ENCODE results near the gene OVCA2. TPM values are rescaled to one million over a fixed set of nuclear protein-coding genes. Genes with fewer than 3 reads are reported as not detected.

OVCA2 gene
- total and polyA plus RNA-seq, 2 donors from 2014 or later: 22.9 to 63.6 TPM

GRCh38 chr17:2004435-2004952 lies 37.3 kb upstream of the OVCA2 start:
- Histone ChIP-seq H3K9me3 (ENCODE audit: control insufficient read depth in 2 of 3, insufficient read depth in 1 of 3, low read length in 3 of 3) (no peaks in the 10 kb centered on the region), H3K4me1 (ENCODE audit: control insufficient read depth in 2 of 3, insufficient read depth in 2 of 3, low read depth in 1 of 3, low read length in 3 of 3) (peaks cover 0 to 8% (median 0%) of the 10 kb centered on the region in 3 donors), H3K4me3 (ENCODE audit: low read length in 3 of 3) (no peak overlapping the region), H3K9ac (ENCODE audit: low read length in 3 of 3) (no peak overlapping the region), H3K27ac (ENCODE audit: low read depth in 2 of 2, low read length in 2 of 2) (no peak overlapping the region), H3K27me3 (ENCODE audit: control insufficient read depth, insufficient read depth, low read length) (no peaks in the 10 kb centered on the region), H3K36me3 (ENCODE audit: control insufficient read depth in 2 of 3, insufficient read depth in 3 of 3, low read length in 3 of 3) (no peaks in the 10 kb centered on the region)
- intact Hi-C loops (cut with DNase I): no loop called here
- no peak for FAIRE-seq
- no peak for DNase-seq
- no peak for TF ChIP-seq CTCF (IDR thresholded peaks at IDR 0.05; ENCODE audit: borderline replicate concordance, extremely low read depth, insufficient read depth)

GRCh38 chr17:2008332-2009126 lies 33.3 kb upstream of the OVCA2 start:
- FAIRE-seq: no peak
- no peak for TF ChIP-seq CTCF (IDR thresholded peaks at IDR 0.05; ENCODE audit: borderline replicate concordance, extremely low read depth, insufficient read depth)
- Histone ChIP-seq H3K4me3 (ENCODE audit: low read length in 3 of 3) (no peak overlapping the region), H3K36me3 (ENCODE audit: control insufficient read depth in 2 of 3, insufficient read depth in 3 of 3, low read length in 3 of 3) (no peaks in the 10 kb centered on the region), H3K9me3 (ENCODE audit: control insufficient read depth in 2 of 3, insufficient read depth in 1 of 3, low read length in 3 of 3) (no peaks in the 10 kb centered on the region), H3K9ac (ENCODE audit: low read length in 3 of 3) (no peak overlapping the region), H3K27ac (ENCODE audit: low read depth in 2 of 2, low read length in 2 of 2) (no peak overlapping the region), H3K27me3 (ENCODE audit: control insufficient read depth, insufficient read depth, low read length) (no peaks in the 10 kb centered on the region), H3K4me1 (ENCODE audit: control insufficient read depth in 2 of 3, insufficient read depth in 2 of 3, low read depth in 1 of 3, low read length in 3 of 3) (peaks cover 0 to 13% (median 0%) of the 10 kb centered on the region in 3 donors)
- intact Hi-C loops (cut with DNase I): no loop called here
- no peak for DNase-seq

GRCh38 chr17:2009737-2010136 lies 32.1 kb upstream of the OVCA2 start:
- TF ChIP-seq CTCF (IDR thresholded peaks at IDR 0.05; ENCODE audit: borderline replicate concordance, extremely low read depth, insufficient read depth): no peak
- no peaks in the 10 kb centered on the region for H3K9me3 ChIP-seq (ENCODE audit: control insufficient read depth in 2 of 3, insufficient read depth in 1 of 3, low read length in 3 of 3)
- intact Hi-C loops (cut with DNase I): no loop called here
- DNase-seq (no peak), FAIRE-seq (no peak)
- peaks cover 0 to 15% (median 0%) of the 10 kb centered on the region in 3 donors for H3K4me1 ChIP-seq (ENCODE audit: control insufficient read depth in 2 of 3, insufficient read depth in 2 of 3, low read depth in 1 of 3, low read length in 3 of 3)
- H3K27ac ChIP-seq (ENCODE audit: low read depth in 2 of 2, low read length in 2 of 2): no peak overlapping the region
- no peak overlapping the region for H3K9ac ChIP-seq (ENCODE audit: low read length in 3 of 3)
- no peaks in the 10 kb centered on the region for H3K36me3 ChIP-seq (ENCODE audit: control insufficient read depth in 2 of 3, insufficient read depth in 3 of 3, low read length in 3 of 3)
- H3K4me3 ChIP-seq (ENCODE audit: low read length in 3 of 3): no peak overlapping the region
- H3K27me3 ChIP-seq (ENCODE audit: control insufficient read depth, insufficient read depth, low read length): no peaks in the 10 kb centered on the region
